GM12872 (cell line): ENCODE results near the gene MYORG.

Source experiments
- TF ChIP-seq, protein P1 (sequence below): IDR thresholded peaks from 3 replicates; pipeline ENCODE4 v1.5.1; 2011; ENCODE audit warnings: low read depth, mild to moderate bottlenecking, low read length, moderate library complexity; ENCODE audit not compliant: insufficient read depth

The MYORG gene

GRCh38 chr9:34377404-34377746 is 677 bp upstream of the MYORG start:
- TF ChIP-seq, protein P1, sequence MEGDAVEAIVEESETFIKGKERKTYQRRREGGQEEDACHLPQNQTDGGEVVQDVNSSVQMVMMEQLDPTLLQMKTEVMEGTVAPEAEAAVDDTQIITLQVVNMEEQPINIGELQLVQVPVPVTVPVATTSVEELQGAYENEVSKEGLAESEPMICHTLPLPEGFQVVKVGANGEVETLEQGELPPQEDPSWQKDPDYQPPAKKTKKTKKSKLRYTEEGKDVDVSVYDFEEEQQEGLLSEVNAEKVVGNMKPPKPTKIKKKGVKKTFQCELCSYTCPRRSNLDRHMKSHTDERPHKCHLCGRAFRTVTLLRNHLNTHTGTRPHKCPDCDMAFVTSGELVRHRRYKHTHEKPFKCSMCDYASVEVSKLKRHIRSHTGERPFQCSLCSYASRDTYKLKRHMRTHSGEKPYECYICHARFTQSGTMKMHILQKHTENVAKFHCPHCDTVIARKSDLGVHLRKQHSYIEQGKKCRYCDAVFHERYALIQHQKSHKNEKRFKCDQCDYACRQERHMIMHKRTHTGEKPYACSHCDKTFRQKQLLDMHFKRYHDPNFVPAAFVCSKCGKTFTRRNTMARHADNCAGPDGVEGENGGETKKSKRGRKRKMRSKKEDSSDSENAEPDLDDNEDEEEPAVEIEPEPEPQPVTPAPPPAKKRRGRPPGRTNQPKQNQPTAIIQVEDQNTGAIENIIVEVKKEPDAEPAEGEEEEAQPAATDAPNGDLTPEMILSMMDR = no peak

- TF ChIP-seq, protein P1 = peak; percentile 46
Observed at GRCh38 chr9:34375901-34376595, 650 bp downstream of the MYORG start.

DNA sequence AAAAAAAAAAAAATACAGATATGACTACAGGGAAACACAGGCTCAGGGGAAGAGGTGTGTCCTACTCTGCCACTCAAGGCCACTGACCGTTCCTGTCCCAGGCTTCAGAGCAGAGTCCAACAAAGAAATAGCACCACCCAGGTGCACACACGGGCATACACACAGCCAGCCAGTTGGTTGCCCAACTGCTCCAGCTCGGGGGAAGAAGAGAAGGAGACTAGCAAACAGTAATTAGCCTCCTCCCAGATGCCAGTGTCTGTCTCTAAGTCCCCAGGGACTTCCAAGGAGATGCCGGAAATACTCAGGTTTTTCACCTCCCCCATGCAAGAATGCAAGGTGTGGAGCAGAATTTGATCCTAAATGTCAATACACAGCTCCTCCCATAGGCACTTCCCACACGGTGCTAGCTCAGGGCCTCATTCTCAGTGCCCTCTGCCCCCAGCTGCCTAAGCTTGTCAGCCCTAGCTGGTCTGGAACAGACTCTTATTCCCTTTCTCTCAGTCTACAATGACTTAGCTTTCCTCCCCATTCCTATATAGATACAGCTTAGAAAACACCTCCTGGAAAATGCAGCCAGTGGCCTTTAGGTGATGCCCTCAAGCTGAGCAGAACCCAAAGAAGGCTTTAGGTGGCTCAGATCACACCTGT is 1.7 kb downstream of the MYORG start:
- TF ChIP-seq, protein P1 = no peak

- TF ChIP-seq, protein P1 = no peak
Observed at GRCh38 chr9:34374339-34374738, 2.4 kb downstream of the MYORG start.

DNA sequence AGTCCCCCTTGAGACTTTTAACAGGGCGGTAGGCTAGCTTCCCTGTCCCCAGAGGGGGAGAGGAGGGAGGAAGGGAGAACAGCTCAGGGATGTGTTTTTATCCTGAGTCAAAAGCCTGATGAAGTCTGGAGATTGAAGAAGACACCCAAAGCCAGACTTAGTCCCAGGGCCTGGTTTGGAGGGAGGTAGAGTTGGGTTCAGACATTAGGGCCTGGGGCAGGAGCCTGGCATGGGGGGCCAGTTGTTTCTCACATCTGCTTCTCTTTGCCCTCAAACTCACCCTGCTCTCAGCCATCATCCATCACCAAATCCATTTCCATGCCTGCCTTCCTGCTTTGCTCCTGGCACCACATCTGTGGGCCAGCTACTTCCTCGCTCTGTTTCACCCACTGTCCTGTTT is 2.9 kb downstream of the MYORG start:
- TF ChIP-seq, protein P1 = no peak

- TF ChIP-seq, protein P1 = no peak
Observed at GRCh38 chr9:34372467-34373011, 4.2 kb downstream of the MYORG start.

DNA sequence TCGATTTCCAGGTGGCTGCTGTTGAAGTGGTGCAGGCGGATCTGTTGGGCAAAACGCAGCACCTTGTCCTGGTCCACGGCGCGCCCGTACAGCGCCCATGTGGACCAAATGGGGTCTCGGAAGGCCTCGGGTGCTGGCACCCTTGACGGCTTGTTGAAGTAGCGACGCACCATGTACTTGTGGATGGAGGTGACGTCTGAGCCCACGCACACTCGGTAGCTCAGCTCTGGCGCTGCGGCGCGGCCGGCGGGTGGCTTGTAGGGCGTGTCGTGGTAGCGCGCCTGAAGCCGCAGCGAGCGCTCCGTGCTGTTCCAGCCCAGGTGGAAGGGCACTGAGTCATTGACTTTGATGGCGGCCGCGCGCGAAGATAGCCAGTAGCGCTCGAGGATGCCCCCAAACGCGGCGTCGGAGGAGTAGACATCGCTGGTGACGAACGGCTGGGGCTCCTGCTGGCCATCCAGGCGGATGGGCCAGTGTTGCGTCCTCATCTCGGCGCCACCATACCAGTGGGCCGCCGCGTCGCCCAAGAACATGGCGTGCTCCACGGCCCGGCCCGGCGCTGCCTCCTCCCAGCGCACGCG is 4.7 kb downstream of the MYORG start:
- TF ChIP-seq, protein P1 = no peak
